HG03280 (cell line): Measurements from ENCODE around the gene OPN5.
"Not testable (repeated sequence)": the region's sequence is repeated elsewhere in the genome, so short reads cannot be mapped to it uniquely, and the experiment has no call there.

Source experiments
- ATAC-seq: cut with Tn5 transposase; IDR thresholded peaks from one replicate; pipeline ENCODE4 v1.9.1; 2021; ENCODE audit warnings: mild to moderate bottlenecking, moderate library complexity; ENCODE audit not compliant: unreplicated experiment

Gene OPN5

GRCh38 chr6:47781732-47782131, at the start of gene OPN5:
OPN5 (plus strand) TSS chr6:47782032; CDS start chr6:47782067, 35 bp downstream.
- ATAC-seq = no peak

GRCh38 chr6:47733879-47734558, 47.8 kb upstream of the OPN5 start:
- peak; percentile 58 for ATAC-seq

DNA sequence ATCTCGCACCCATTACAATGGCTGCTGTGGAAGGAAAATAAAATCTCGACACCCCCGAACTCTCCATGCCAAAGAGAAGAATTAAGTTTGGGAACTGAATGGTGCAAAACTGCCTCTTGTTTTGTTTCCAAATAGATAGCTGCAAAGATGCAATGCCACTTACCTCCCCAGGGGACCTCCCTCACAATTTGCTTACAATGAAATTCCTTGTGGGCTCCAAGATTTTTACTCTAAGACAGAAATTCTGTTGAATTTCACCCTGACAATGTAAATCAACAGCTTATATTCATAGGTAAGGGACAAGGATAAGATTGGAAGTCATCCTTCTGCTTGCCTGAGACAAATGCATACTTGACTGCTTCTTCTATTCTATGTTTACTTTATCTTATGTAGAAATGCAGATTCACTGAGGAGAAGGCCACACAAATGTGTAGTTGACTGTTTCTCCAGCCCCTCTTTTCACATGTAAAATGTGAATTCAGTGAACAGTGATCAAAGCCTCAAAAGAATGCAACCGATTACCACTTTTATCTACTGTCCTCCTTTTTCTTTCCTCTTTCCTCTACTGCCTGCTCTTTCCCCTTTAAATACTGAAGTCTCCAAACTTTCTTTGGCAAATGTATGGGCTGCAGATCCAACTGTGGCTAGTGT, 46.9 kb upstream of the OPN5 start:
- no peak for ATAC-seq

DNA sequence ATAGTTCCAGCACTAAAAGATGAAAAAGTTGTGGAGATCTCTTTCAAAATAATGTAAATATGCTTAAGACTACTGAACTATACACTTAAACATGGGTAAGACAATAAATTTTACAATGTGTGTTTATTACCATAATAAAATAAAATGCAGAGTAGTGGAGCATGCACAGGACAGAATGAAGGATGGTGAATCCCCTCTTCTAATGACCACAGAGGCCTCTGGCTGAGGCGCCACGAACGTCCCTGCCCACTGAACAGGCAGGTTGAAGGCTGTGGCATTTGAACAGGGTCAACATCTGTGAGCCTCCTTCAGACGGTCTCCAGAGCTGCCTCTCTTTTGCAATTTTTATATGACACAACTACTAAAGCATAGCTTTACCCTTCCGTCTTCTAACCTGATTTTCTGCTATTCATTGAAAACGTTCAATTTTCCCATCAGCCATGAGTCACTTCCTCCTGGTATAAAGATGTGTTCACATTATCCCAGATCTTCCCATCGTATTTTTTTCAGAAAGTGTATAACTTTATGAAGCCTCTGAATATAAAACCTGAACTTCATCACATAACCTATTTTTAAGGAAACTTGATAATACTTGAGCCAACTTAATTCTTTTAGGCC, 45.6 kb upstream of the OPN5 start:
- no peak for ATAC-seq

DNA sequence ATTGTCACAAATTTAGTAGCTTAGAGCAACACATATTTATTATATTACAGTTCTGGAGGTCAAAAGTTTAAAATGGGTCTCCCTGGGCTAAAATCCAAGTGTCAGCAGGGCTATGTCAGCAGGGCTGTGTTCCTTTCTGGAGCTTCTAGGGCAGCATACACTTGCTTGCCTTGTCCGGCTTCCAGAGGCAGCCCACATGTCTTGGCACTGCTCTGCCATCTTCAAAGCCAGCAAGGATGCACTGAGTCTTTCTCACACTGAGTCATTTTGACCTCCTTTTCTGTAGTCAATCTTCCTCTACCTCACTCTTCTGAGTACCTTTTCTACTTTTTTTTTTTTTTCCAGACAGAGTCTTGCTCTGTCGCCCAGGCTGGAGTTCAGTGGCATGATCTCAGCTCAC, 44.4 kb upstream of the OPN5 start:
- no peak for ATAC-seq

DNA sequence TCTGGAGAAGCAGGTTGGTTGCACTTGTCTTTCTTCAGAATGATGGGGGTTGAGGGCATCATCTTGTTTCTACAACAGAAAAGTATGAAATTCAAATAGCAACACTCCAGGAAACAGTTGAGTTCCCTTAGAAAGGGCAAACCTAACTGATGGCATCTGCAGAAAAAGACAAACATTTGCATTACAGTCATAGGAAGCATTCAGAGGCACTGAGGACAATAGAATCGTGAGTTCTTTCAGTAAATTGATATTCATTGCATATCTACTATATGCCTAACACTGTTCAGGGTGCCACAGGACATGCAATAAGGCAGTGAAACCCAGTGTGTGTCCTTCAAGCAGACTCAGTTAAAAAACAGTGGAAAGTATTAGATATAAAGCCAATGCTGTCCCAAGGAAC, 41.1 kb upstream of the OPN5 start:
- no peak for ATAC-seq

DNA sequence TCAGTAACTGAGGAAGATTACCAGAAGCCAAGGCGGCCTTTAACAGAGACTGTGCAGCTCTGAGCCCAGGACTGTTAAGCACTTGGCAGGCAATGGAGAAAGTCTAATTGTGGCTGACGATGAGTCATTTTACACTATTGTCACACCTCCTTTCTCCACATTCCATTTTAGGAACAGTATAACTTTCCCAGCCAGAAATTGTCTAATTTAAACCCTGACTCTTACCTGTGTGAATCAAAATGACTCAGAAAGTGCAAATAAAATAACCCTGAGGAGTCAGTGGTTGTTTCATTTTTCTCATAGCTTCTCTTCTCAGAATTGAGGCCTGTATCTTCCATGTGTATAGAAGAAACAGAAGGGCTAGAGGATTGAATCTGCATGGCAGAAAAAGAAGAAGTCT, 40.0 kb upstream of the OPN5 start:
- ATAC-seq = no peak

DNA sequence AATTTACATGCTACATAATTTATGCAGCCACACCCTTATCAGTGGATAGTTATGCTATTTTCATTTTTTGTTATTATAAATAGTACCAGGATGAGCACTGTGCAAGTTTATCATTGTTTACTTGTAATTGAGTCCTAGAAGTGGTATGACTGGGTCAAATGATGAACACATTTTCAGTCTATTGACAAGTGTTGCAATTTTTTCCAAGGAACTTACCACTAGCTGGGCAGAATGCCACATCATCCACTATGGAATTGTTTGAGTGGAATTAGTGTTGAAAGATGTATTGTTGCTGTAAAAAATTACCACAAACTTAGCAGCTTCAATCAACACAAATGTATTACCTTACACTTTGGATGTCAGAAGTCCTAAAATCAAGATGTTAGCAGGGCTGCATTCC, 38.1 kb upstream of the OPN5 start:
- ATAC-seq = no peak

GRCh38 chr6:47745269-47745668, 36.6 kb upstream of the OPN5 start:
- ATAC-seq = not testable (repeated sequence)

- ATAC-seq = no peak
Measured at GRCh38 chr6:47749757-47750156, 32.1 kb upstream of the OPN5 start.

- no peak for ATAC-seq
Measured at GRCh38 chr6:47752801-47753200, 29.0 kb upstream of the OPN5 start.

GRCh38 chr6:47759364-47759763, 22.5 kb upstream of the OPN5 start:
- ATAC-seq = no peak

- ATAC-seq = no peak
Measured at GRCh38 chr6:47762502-47762901, 19.3 kb upstream of the OPN5 start.

- no peak for ATAC-seq
Measured at GRCh38 chr6:47766445-47766844, 15.4 kb upstream of the OPN5 start.

GRCh38 chr6:47767102-47767501, 14.7 kb upstream of the OPN5 start:
- no peak for ATAC-seq

DNA sequence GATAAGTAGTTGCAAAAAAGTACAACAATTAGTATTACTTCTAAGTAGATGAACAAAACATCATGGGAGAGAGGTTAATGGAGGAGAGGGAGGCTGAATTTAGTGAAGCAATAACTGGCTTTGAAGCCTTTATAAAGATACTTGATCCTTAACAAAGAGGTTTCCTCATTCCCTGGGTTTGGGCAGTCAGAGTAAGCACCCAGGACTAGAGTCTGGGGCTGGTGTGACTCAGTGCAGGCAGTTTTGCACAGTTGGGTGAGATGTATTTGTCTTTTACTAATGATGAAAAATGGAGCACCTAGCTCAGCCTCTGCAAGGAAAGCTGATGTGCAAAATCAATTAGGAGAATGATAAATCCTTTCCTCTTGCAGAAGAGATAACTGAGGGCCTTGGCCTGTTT, 11.8 kb upstream of the OPN5 start:
- ATAC-seq = no peak

DNA sequence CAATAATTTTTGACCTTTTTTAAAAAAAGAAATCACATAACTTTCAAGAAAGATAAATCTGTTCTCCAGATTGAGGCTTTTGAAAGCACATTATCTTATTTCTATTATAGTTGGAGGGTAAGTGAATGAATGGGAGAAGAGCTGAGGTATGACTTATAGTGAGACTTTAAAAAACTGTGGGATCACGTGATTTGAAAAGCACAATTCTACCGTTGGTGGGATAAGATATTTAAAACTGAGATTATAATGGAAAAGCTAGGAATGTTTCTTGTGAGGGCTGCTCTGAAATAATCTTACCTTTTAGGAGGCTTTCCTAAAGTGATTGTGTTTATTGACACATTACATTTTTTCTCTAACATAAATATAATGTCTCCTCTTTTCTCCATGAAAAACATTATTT, 9.5 kb upstream of the OPN5 start:
- no peak for ATAC-seq

DNA sequence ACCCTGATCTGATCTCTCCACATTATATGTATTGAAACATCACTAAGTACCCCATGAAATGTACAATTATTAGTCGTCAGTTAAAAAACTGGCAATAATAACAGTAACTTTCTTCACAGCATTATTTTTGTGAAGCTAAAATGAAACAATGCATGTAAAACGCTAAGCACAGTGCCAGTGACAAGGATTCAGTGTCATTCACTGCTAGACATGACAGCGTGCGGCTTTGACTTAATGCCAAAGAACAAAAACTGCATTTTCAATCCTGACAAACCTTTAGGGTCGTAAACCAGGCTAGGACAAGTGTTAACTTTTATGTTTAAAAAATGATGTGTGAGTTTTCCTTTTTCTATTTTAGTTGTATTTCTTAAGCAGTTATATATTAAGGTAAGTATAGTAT, 8.8 kb upstream of the OPN5 start:
- ATAC-seq = no peak

GRCh38 chr6:47780510-47781356, 1.1 kb upstream of the OPN5 start:
- ATAC-seq = peak; percentile 85

DNA sequence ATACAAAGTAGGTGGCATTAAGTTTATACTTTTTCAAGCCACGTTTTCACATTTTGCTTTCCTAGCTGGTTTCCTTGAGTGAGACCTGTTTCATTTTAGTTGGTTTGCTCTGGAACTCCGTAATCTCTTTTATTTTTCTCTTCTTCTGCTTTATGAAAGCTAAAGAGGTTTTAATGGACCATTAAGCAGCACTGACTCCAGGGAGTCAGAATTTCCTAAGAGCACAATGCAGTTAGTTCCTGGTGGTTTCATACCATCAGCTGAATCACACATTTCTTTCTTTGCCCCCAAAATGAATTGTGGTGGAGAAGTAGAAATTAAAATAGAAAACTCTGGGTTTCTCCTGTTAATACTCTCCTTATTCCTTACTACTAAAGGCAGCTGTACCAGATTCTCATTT, 3.4 kb downstream of the OPN5 start:
- ATAC-seq = no peak
